Endothelial cell of umbilical vein (primary cell): ENCODE measurements around the gene KPTN.

Experiments used
- CTCF ChIP-seq, 2 donors: IDR thresholded peaks; 1 replicate in 1 of 2; 2 replicates in 1 of 2; pipeline ENCODE4 v1.5.1; 2011; ENCODE audit warnings: low read length in 2 of 2, mild to moderate bottlenecking in 2 of 2, moderate library complexity in 2 of 2, control low read depth in 1 of 2, inconsistent platforms in 1 of 2, low read depth in 1 of 2; ENCODE audit not compliant: insufficient read depth in 1 of 2; ENCODE audit errors: extremely low read depth in 1 of 2
- EZH2 ChIP-seq: IDR thresholded peaks from 2 replicates; pipeline ENCODE4 v1.6.1; 2012; ENCODE audit warnings: borderline replicate concordance, low read depth, mild to moderate bottlenecking, moderate library complexity, low read length, inconsistent platforms; ENCODE audit not compliant: severe bottlenecking
- FOS ChIP-seq: IDR thresholded peaks from 2 replicates; pipeline ENCODE4 v1.6.1; 2011; ENCODE audit warnings: mild to moderate bottlenecking, low read length, moderate library complexity, borderline replicate concordance; ENCODE audit not compliant: insufficient read depth
- JUN ChIP-seq: IDR thresholded peaks from 2 replicates; pipeline ENCODE4 v1.6.1; 2011; ENCODE audit warnings: borderline replicate concordance, low read depth; ENCODE audit not compliant: insufficient read length, insufficient read depth
- MAX ChIP-seq: IDR thresholded peaks from 2 replicates; pipeline ENCODE4 v1.6.1; 2011; ENCODE audit not compliant: insufficient read depth, insufficient read length
- MYC ChIP-seq: IDR thresholded peaks from one replicate; pipeline ENCODE4 v1.6.1; 2011; ENCODE audit warnings: mild to moderate bottlenecking, low read depth, low read length
- POLR2A ChIP-seq: IDR thresholded peaks from 2 replicates; pipeline ENCODE4 v1.6.1; 2012; ENCODE audit warnings: low read depth, mild to moderate bottlenecking, control low read depth, low read length
- POLR2AphosphoS5 ChIP-seq: IDR thresholded peaks from 2 replicates; pipeline ENCODE4 v1.6.1; 2012; ENCODE audit warnings: low read depth, mild to moderate bottlenecking, control low read depth, low read length, moderate library complexity; ENCODE audit not compliant: insufficient read depth

- TF ChIP-seq POLR2A (no peak), JUN (no peak), CTCF (IDR thresholded peaks at IDR 0.05; ENCODE audit: extremely low read depth in 1 of 2, insufficient read depth in 1 of 2, low read depth in 1 of 2, low read length in 2 of 2) (no peak), MYC (no peak), EZH2 (no peak), POLR2AphosphoS5 (no peak), FOS (no peak), MAX (no peak)
These were observed 7.5 kb downstream of the KPTN start for GRCh38 chr19:47476438-47476972.
